HK-2 (cell line): ENCODE data around the gene LRRC61.

Experiments used
- DNase-seq: peaks from one replicate; pipeline ENCODE4 v3.0.0-alpha.2; 2018; ENCODE audit not compliant: unreplicated experiment

LRRC61 gene

DNA sequence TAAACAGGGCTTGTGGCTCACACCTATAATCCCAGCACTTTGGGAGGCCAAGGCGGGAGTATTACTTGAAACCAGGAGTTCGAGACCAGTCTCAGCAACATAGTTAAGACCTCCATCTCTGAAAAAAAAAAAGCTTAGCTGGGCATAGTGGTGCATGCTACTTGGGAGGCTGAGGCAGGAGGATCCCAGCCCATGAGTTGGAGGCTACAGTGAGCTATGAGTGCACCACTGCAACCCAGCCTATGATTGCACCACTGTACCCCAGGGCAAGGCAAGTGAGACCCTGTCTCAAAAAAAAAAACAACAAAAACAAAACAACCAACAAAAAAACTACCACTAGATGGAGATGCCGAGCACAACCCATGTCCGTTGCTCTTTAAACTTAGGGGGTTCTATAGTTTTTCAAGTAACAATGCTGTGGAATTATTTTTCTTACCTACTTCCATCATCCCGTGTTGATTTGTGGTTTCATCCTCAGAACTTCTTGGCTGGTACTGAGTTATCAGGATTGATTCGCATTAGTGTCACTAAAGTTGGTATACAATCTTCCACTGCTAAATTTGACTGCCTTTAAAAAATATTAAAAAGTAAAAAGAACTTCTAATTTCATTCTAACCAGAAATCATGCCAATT is 33.2 kb downstream of the LRRC61 start:
- DNase-seq: no peak

GRCh38 chr7:150357270-150357669 is 34.1 kb downstream of the LRRC61 start:
- DNase-seq: no peak

DNA sequence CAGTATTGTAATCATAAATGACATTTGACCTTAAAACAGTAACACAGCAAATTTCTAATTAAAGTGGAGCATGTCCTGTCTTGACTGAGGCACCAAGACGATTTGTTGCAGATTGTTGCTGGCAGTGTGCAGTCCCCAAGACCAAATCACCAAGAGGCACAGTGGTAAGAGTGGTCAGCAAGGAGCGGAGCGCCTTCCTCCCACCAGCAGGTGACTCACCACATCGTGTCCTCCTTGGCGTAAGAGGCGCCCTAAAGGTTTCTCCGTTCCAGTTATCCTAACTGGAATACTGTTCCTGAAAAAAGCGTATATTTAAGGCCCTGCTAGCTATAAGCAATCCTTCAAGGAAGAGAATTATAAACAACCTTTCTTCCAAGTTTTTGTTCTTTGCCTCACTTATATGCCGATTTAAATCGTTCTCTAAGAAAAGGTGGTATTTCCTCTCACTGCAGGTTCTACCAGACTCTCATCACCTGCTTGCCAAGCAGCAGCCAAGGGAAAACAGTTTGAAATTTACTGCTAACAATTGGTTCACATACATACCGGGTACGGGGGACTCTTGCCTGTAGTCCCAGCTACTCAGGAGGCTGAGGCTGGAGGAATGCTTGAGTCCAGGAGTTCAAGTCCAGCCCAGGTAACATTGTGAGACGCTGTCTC is 34.7 kb downstream of the LRRC61 start:
- no peak for DNase-seq

DNA sequence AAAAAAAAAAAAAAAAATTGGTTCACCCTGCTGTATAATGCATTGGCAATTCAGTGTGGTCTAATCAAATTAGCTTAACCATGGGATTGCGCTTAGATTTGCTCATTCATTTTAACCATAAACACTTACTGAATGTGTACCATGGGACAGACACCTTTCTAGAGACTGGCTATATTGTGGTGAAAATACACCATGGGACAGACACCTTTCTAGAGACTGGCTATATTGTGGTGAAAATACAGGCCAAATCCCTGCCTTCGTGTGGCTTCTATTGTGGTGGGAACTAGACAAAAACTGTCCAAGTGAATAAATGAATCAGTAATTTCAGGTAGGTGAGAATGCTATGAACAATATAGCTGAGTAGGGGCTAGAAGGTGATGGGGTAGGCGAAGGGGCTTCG is 35.3 kb downstream of the LRRC61 start:
- DNase-seq: no peak

- no peak for DNase-seq
Observed at GRCh38 chr7:150358988-150359621, 36.0 kb downstream of the LRRC61 start.

- DNase-seq: no peak
Observed at GRCh38 chr7:150359622-150360362, 36.6 kb downstream of the LRRC61 start.

- DNase-seq: no peak
Observed at GRCh38 chr7:150360363-150361058, 37.4 kb downstream of the LRRC61 start.

GRCh38 chr7:150361402-150361801 is 38.2 kb downstream of the LRRC61 start:
- DNase-seq: no peak

GRCh38 chr7:150361807-150362621 is 38.9 kb downstream of the LRRC61 start:
- DNase-seq: no peak

- DNase-seq: no peak
Observed at GRCh38 chr7:150363370-150363769, 40.2 kb downstream of the LRRC61 start.

GRCh38 chr7:150363872-150364271 is 40.7 kb downstream of the LRRC61 start:
- no peak for DNase-seq

- DNase-seq: no peak
Observed at GRCh38 chr7:150365194-150365593, 42.0 kb downstream of the LRRC61 start.

- no peak for DNase-seq
Observed at GRCh38 chr7:150365673-150366398, 42.7 kb downstream of the LRRC61 start.

GRCh38 chr7:150367677-150368095 is 44.5 kb downstream of the LRRC61 start:
- no peak for DNase-seq

DNA sequence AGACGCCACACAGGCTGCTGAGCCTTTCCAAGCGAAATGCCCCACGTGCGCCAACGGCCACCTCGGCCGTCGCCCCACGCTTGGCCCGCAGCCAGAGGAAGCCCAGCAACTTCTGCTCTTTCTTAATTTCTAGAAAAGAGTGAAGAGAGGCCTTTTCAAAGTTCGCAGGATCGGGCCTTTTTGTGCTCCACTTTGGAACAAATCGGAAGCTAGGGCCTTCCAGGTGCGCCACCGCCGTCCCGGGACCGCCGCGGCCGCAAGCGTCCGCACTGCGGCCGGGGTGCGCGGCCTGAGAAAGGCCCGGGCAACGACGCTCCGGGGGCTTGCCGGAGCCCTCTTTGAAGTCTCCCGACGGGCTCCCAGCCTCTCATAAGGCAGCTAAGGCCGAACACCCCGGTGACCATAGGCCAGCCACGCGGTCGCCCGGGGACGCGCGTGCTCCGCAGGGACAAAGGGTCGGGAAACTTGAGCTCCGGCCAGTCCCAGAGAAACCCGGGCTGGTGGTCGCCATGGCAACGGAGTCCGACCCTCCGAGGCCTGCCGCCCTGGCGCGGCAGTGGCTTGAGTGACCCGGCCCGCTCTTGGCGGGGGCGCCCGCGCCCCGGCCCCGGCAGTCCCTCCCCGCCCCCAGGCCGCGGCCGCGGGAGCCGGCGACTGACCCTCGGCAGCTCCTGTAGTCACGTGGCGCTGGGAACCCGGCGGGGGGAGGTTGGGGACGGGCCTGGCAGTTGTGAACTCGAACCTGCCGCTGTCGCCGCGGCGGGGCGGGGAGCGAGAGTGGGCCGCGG is 45.1 kb downstream of the LRRC61 start, which contains the start of gene REPIN1:
Gene REPIN1 (plus strand): TSS at position 727 of the 788 bp plus-strand sequence. CDS start 890 bp downstream, outside the sequence.
- DNase-seq: peak; percentile 87

GRCh38 chr7:150368884-150369747 is 46.0 kb downstream of the LRRC61 start:
- DNase-seq: peak; percentile 83

DNA sequence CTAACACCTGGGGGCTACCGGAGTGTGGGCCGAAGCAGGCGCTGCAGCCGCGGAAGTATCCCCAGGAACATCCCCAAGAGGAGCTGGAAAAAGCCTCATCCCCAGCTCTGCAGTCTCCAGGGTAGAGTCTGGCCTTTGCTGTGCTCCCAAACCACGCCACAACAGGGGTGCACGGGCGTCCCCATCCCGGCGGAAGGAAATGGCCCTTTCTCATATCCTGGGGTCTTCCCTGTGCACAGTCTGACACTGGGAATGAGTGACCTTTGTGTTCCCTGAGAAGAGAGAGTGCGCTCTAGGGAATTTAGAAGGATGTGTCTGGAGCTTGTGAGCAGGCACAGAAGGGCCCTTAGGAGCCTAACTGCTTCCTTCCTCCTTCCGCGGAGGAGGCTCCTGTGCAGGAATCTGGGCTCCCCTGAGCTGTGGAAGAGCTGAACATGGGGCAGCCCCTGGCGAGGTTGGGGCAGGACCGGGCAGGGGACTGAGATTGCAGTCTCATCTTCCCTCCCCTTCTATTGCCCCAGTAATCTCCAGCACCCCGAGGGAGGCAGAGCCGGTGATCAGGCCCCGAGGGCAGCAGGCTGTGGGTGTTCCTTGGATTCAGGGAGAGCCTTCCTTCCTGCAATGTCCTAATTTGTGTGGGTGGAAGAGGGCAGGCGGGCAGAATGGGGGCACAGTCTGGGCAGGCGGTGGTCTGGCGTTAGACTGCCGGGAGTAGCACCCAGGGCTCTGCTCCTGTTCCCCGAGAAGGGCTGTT is 46.8 kb downstream of the LRRC61 start:
- DNase-seq: no peak
